Cardiac muscle cell (in vitro differentiated cells and primary cell): ENCODE data around the gene CRYGA. TPM values are rescaled to one million over a fixed set of nuclear protein-coding genes. Genes with fewer than 3 reads are reported as not detected.
"Not testable (repeated sequence)": the region's sequence is repeated elsewhere in the genome, so short reads cannot be mapped to it uniquely, and the experiment has no call there.

Experiments
- DNase-seq, 2 donors: peaks; one replicate each; pipeline versions ENCODE4 v3.0.0 to v3.0.0-alpha.2; 2010 to 2017; ENCODE audit warnings: low read depth in 1 of 2, low spot score in 1 of 2
- H3K27ac ChIP-seq: fragments of 200-600 bp; sonication (generic); 2 replicates; pipeline ENCODE4 v1.5.1; 2016
- H3K27me3 ChIP-seq: fragments of 200-600 bp; sonication (generic); 2 replicates; pipeline ENCODE4 v1.6.0; 2016; ENCODE audit warnings: control low read depth
- H3K36me3 ChIP-seq: fragments of 200-600 bp; sonication (generic); 2 replicates; pipeline ENCODE4 v1.5.1; 2016; ENCODE audit warnings: control low read depth
- H3K4me1 ChIP-seq: fragments of 200-600 bp; sonication (generic); 2 replicates; pipeline ENCODE4 v1.8.1; 2017; ENCODE audit warnings: low read depth, mild to moderate bottlenecking, mixed run types
- H3K4me3 ChIP-seq: fragments of 200-600 bp; sonication (generic); 2 replicates; pipeline ENCODE4 v1.5.1; 2016; ENCODE audit warnings: mild to moderate bottlenecking
- H3K9me3 ChIP-seq: fragments of 200-600 bp; sonication (generic); 2 replicates; pipeline ENCODE4 v1.5.1; 2017; ENCODE audit warnings: low read depth, mild to moderate bottlenecking, control low read depth
- CTCF ChIP-seq: IDR thresholded peaks from 2 replicates; pipeline ENCODE4 v1.5.1; 2012; ENCODE audit warnings: low read depth, mild to moderate bottlenecking, low read length
- polyA plus RNA-seq: library from polyadenylated mRNA; unstranded; fragments of >200 nt; fragmentation: Nextera tagmentation; extraction: Ambion mirVana; gene quantifications from 2 replicates; pipeline ENCODE4 v1.2.1, GENCODE V29; 2016
- total RNA-seq: library from RNA; depleted of rRNA; stranded (reverse); fragments of >200 nt; gene quantifications from 2 replicates; pipeline ENCODE4 v1.2.3, GENCODE V29; 2016

CRYGA gene
- total and polyA plus RNA-seq, 2 experiments from 2014 or later: not detected

GRCh38 chr2:208112969-208113368 lies 50.4 kb downstream of the CRYGA start:
- Histone ChIP-seq H3K27ac (no peak overlapping the region), H3K9me3 (no peaks in the 10 kb centered on the region), H3K27me3 (peaks cover 2% of the 10 kb centered on the region), H3K4me1 (no peaks in the 10 kb centered on the region), H3K36me3 (no peaks in the 10 kb centered on the region), H3K4me3 (no peak overlapping the region)
- TF ChIP-seq CTCF: no peak
- no peak for DNase-seq

- H3K27me3 ChIP-seq, H3K4me3 ChIP-seq, H3K27ac ChIP-seq, H3K9me3 ChIP-seq, DNase-seq, H3K36me3 ChIP-seq, H3K4me1 ChIP-seq: not testable (repeated sequence)
These were observed 51.1 kb downstream of the CRYGA start for GRCh38 chr2:208112273-208112745.

Other genes starting within 250 kb of the CRYGA start
- 7.7 and 8.0 TPM in 2 replicates for gene PLEKHM3, start 138.1 kb downstream of the CRYGA start, total RNA-seq
- 5.5 and 6.7 TPM in 2 replicates for gene PLEKHM3, start 138.1 kb downstream of the CRYGA start, polyA plus RNA-seq
- gene CRYGD, start 39.1 kb downstream of the CRYGA start, total RNA-seq: not detected in 2 replicates
- not detected in 2 replicates for gene CRYGD, start 39.1 kb downstream of the CRYGA start, polyA plus RNA-seq
- gene CRYGC, start 33.8 kb downstream of the CRYGA start, total RNA-seq: not detected in 2 replicates
- gene CRYGC, start 33.8 kb downstream of the CRYGA start, polyA plus RNA-seq: not detected in 2 replicates
- not detected in 2 replicates for gene CRYGB, start 17.4 kb downstream of the CRYGA start, total RNA-seq
- not detected in 2 replicates for gene CRYGB, start 17.4 kb downstream of the CRYGA start, polyA plus RNA-seq
- gene C2orf80, start 26.4 kb upstream of the CRYGA start, total RNA-seq: not detected in 2 replicates
- gene C2orf80, start 26.4 kb upstream of the CRYGA start, polyA plus RNA-seq: not detected in 2 replicates
- gene IDH1, start 91.5 kb upstream of the CRYGA start, total RNA-seq: 85.4 and 138 TPM in 2 replicates
- gene IDH1, start 91.5 kb upstream of the CRYGA start, polyA plus RNA-seq: 118 and 164 TPM in 2 replicates
- gene PIKFYVE, start 102.7 kb upstream of the CRYGA start, total RNA-seq: 15.3 and 24.3 TPM in 2 replicates
- 7.3 and 7.5 TPM in 2 replicates for gene PIKFYVE, start 102.7 kb upstream of the CRYGA start, polyA plus RNA-seq
- gene PTH2R, start 243.2 kb upstream of the CRYGA start, total RNA-seq: 0.09 TPM in 1 of 2 replicates, not detected in the other
- not detected in 2 replicates for gene PTH2R, start 243.2 kb upstream of the CRYGA start, polyA plus RNA-seq